ENCODE measurements around the gene KIF6.
"Not testable (repeated sequence)": the region's sequence is repeated elsewhere in the genome, so short reads cannot be mapped to it uniquely, and the experiment has no call there.

Gene KIF6

GRCh38 chr6:39494998-39495397 is 230.2 kb downstream of the KIF6 start:
- ATAC-seq: no peak

- ATAC-seq: no peak
These were observed 231.4 kb downstream of the KIF6 start for GRCh38 chr6:39493777-39494176.

DNA sequence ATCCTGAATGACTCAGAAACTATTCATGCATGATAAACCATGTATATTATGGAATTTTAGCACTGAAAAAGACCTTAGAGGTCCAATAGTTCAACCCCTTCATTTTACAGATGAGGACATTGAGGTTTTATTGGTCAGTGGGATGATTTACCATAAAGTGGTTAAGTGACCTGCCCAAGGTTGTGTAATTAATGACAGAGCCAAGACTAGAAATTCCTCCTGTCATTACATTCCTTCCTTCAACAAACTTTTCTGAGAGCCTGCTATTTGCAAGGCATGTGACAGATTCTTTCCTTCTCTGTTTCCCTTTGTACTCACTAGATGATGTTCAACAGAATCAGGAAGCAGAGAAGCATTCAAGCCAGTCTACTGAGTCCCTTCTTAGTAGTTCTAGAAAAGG is 232.0 kb downstream of the KIF6 start:
- ATAC-seq: no peak

GRCh38 chr6:39490108-39490507 is 235.1 kb downstream of the KIF6 start:
- no peak for ATAC-seq

DNA sequence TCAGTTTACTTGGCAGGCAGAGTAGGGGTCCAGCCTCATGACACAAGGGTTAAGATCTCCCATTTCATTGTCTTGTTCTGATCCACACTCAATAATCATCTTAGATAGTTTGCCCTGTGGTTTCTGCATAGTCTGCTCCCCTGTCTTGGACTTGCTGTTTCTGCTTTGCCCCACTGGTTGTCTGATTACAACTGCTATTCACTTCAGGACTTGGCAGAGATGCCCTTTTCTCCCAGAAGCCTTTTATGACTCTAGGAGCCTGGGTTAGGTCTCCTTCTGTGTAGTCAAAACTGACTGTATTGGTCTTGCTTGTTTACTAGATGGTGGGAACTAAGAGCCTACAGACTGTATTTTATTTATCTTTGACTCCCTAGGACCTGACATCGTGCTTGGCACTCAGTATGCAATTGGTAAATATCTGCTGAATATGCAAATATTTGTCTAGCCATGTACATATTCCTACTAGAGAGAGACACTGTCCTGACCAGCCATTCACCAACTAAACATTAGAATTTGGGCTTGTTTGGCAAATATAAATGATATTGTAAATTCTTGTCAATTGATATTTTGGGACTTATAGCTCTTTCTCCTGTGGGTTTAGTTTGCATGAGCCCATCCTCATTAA is 236.8 kb downstream of the KIF6 start:
- ATAC-seq: no peak

- ATAC-seq: no peak
These were observed 240.9 kb downstream of the KIF6 start for GRCh38 chr6:39484276-39484675.

- ATAC-seq: not testable (repeated sequence)
These were observed 245.4 kb downstream of the KIF6 start for GRCh38 chr6:39479819-39480218.

- no peak for ATAC-seq
These were observed 248.5 kb downstream of the KIF6 start for GRCh38 chr6:39476670-39477069.

DNA sequence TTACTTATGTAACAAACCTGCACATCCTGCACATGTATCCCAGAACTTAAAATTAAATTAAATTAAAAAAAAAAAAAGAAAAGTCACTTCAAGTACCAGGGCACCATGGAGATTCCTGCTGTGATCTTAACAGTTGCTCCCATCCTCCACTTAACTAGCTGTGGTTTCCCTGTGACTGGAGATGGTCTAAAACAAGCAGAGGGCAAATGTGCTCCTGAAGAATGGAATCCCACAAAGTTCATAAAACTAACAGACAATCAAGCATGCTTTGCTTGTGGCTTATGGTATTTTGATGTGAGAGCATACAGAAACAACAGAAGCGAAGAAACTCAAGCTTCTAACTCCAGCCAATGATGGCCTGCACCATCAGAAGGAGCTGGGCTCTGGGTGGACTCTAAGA is 249.1 kb downstream of the KIF6 start:
- ATAC-seq: no peak

GRCh38 chr6:39471954-39472659 is 253.1 kb downstream of the KIF6 start:
- no peak for ATAC-seq

GRCh38 chr6:39470506-39470905 is 254.7 kb downstream of the KIF6 start:
- ATAC-seq: no peak

- no peak for ATAC-seq
These were observed 256.8 kb downstream of the KIF6 start for GRCh38 chr6:39468385-39468784.

DNA sequence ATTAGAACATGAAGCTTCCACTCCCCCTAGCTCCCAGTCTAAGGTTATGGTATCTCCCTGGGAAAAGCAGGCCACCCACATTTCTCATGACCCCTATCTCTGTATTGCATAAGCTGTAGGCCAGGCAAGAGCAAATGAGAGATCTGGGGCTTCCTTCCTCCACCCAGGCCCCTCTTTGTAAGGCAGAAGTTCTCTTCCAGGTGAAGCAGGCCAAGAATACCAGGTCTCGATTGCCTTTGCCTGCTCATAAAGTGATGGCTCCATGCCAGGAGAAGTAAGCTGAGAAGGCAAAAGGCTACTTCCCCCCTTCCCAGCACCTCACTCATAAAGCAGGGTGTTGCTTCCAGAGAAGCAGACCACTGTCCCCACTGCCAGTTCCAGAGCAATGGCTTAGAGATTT is 258.6 kb downstream of the KIF6 start:
- ATAC-seq: no peak

DNA sequence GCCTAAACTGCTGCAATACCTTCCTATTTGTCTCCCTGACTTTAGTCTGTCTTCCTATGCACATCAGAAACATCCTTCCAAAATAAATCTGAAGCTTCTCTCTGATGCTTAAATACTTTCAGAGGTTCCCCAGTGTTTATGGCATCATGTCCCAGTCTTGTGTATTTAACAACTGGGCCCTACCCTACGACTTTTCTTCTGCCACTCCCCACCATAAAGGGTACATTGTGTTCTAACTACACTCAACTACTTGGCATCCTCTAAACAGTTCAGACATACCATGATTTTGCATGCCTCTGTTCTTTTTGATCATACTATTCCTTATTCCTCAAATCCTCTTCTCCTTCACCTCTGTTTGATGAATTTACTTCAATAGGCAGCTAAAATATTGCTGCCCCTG is 259.7 kb downstream of the KIF6 start:
- ATAC-seq: no peak

DNA sequence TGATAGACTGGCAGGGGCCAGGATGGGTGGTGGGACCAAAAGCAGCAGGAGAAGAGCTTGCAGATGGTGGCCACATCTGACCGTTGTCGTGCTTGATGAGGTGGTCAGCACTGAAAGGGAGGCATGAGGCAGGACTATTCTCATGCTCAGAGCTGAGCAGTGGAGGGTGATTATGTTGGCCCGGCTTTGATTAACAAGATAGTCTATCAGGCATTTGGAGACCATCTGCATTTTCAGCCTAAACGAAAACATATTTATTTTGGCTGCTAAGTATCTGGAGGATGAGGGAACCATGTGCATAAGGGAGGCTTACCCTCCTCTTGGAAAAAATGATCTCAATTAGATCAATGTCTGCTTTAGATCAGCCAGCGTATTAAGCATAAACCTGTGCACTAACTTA is 261.1 kb downstream of the KIF6 start:
- ATAC-seq: no peak

DNA sequence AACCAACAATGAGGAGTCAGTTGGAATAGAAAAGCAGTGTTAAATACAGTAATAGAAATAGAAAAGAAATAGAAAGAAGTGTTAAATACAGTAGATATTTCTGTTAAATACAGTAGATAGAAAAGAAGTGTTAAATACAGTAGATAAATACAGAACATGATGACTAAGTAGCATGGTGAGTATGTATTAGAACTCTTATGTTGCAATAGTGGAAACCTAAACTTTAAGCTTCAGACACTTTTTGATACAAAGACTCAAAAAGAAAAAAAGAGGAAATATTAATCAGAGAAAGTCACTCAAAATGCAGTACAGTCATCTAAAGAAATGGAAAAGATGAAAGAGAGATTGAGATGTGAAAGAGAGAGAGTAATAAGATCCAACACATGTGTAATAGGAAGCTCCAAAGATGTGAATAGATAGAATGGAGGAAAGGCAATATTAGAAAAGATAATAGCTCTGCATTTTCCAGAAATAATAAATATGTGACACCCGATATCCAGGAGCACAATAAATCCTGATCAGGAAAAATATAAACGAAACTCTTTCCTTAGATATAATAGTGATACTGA is 271.2 kb downstream of the KIF6 start:
- no peak for ATAC-seq

- no peak for ATAC-seq
These were observed 272.0 kb downstream of the KIF6 start for GRCh38 chr6:39453241-39453640.

DNA sequence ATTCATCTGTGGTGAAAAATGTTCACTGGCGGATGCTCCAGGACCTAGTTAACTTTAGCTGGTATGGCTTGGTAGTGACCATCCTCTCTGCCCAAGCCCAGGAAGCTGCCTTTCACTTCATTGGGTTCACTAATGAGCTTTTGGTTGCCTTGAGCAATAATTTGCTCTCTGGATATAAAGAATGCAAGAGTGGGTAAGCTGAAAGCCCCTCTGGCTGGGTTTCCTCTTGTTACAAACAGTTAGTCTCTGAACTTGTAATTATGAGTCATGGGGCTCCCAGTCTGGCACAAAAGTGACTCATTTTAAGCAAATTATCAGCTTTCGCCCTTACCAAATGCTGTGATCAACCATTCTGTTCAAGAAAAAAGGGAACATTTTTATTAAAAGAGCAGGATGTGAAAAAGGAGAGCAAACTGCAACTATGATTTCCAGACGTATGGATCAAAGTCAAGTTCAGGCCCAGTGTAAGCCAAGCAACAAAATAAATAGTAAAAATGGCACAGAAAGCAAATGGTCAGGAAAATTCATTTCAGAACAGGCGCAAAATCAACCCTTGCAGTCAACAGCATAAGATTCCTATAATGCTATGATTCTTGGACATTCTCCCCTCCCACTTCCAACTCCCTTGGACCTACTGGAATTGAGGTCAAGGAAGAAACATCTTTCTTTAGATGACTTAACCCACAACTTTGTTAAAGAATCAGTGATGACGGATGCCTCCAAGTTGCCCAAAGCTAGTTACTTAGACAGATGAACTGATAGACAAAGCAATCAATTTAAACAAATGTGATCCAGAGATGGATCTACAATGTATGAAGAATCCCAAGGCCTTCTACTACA is 272.7 kb downstream of the KIF6 start:
- ATAC-seq: no peak

- no peak for ATAC-seq
These were observed 273.4 kb downstream of the KIF6 start for GRCh38 chr6:39451831-39452230.

- no peak for ATAC-seq
These were observed 276.2 kb downstream of the KIF6 start for GRCh38 chr6:39449022-39449421.

DNA sequence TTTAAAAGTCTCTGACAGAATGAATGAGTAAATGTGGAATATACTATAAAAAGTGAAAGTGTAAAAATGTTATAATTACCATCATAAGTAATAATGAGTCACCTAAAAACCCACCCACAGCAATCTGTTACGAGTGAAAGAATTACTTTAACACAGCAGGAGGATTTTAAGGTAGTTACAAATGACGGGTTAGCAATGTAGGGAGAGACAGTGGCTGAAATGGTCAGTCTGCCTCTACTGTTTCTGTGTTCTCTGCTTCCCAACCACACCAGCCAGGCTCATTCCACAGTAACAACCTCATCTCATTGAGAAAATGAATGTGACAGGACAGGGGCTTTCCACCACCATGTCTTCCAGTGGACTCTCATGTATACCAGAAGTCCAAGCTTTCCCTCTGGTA is 278.3 kb downstream of the KIF6 start:
- ATAC-seq: no peak

- no peak for ATAC-seq
These were observed 279.5 kb downstream of the KIF6 start for GRCh38 chr6:39445667-39446066.

GRCh38 chr6:39444479-39445019 is 280.7 kb downstream of the KIF6 start:
- ATAC-seq: no peak
